Astrocyte of the hippocampus (primary cell): ENCODE data around the gene ITGB1BP1.
A peak's percentile ranks its signal among the peaks of the same experiment; 100 is the strongest.

ENCODE experiments used
- DNase-seq: peaks from one replicate; pipeline ENCODE4 v3.0.0; 2011; ENCODE audit warnings: low read depth, low spot score

Gene ITGB1BP1

GRCh38 chr2:9423100-9423921 lies at the start of gene ITGB1BP1, which contains the start of gene CPSF3:
Gene ITGB1BP1 (minus strand): TSS chr2:9423528. CDS start chr2:9418697, 4,831 bp downstream.
Gene CPSF3 (plus strand): TSS chr2:9423654. CDS start chr2:9423774, 120 bp downstream.
- DNase-seq, result peak; percentile 99

GRCh38 chr2:9472511-9472910 lies 49.2 kb upstream of the ITGB1BP1 start:
- DNase-seq, result no peak

GRCh38 chr2:9471206-9471605 lies 47.9 kb upstream of the ITGB1BP1 start:
- DNase-seq, result no peak

GRCh38 chr2:9467687-9468086 lies 44.4 kb upstream of the ITGB1BP1 start:
- no peak for DNase-seq

GRCh38 chr2:9466147-9466683 lies 42.9 kb upstream of the ITGB1BP1 start:
- DNase-seq, result no peak

- no peak for DNase-seq
Observed at GRCh38 chr2:9465170-9465569, 41.8 kb upstream of the ITGB1BP1 start.

- peak; percentile 45 for DNase-seq
Observed at GRCh38 chr2:9463698-9464034, 40.3 kb upstream of the ITGB1BP1 start.

GRCh38 chr2:9462886-9463697 lies 39.8 kb upstream of the ITGB1BP1 start:
- no peak for DNase-seq

GRCh38 chr2:9462313-9462712 lies 39.0 kb upstream of the ITGB1BP1 start:
- DNase-seq, result no peak

GRCh38 chr2:9461079-9461478 lies 37.8 kb upstream of the ITGB1BP1 start:
- DNase-seq, result no peak

- no peak for DNase-seq
Observed at GRCh38 chr2:9460441-9461017, 37.2 kb upstream of the ITGB1BP1 start.

GRCh38 chr2:9451231-9451630 lies 27.9 kb upstream of the ITGB1BP1 start:
- no peak for DNase-seq

- DNase-seq, result no peak
Observed at GRCh38 chr2:9445089-9445488, 21.8 kb upstream of the ITGB1BP1 start.

GRCh38 chr2:9443526-9443925 lies 20.2 kb upstream of the ITGB1BP1 start:
- DNase-seq, result no peak

- DNase-seq, result peak; percentile 31
Observed at GRCh38 chr2:9441556-9441955, 18.2 kb upstream of the ITGB1BP1 start.

GRCh38 chr2:9440058-9440727 lies 16.9 kb upstream of the ITGB1BP1 start:
- peak; percentile 38 for DNase-seq

- DNase-seq, result no peak
Observed at GRCh38 chr2:9439536-9439935, 16.2 kb upstream of the ITGB1BP1 start.

GRCh38 chr2:9434489-9434888 lies 11.2 kb upstream of the ITGB1BP1 start:
- no peak for DNase-seq

GRCh38 chr2:9430316-9431293 lies 7.3 kb upstream of the ITGB1BP1 start:
- no peak for DNase-seq

- no peak for DNase-seq
Observed at GRCh38 chr2:9428965-9429577, 5.7 kb upstream of the ITGB1BP1 start.
